Hepatocyte (in vitro differentiated cells): ENCODE results near the gene PRDX3.
"Not testable (repeated sequence)": the region's sequence is repeated elsewhere in the genome, so short reads cannot be mapped to it uniquely, and the experiment has no call there.

Experiments
- CTCF ChIP-seq: fragments of 200-600 bp; sonication (generic); IDR thresholded peaks from 2 replicates; pipeline ENCODE4 v1.5.1; 2016; ENCODE audit warnings: antibody characterized with exemption, mild to moderate bottlenecking; ENCODE audit not compliant: poor library complexity
- EZH2 ChIP-seq: fragments of 200-600 bp; sonication (generic); IDR thresholded peaks from 2 replicates; pipeline ENCODE4 v1.6.1; 2016; ENCODE audit warnings: antibody characterized with exemption, mild to moderate bottlenecking, borderline replicate concordance

- not testable (repeated sequence) for TF ChIP-seq EZH2, CTCF
Measured at GRCh38 chr10:119137878-119138277, 40.7 kb downstream of the PRDX3 start.
